Measurements from ENCODE around the gene CAGE1.
A peak's percentile ranks its signal among the peaks of the same experiment; 100 is the strongest.

DNA sequence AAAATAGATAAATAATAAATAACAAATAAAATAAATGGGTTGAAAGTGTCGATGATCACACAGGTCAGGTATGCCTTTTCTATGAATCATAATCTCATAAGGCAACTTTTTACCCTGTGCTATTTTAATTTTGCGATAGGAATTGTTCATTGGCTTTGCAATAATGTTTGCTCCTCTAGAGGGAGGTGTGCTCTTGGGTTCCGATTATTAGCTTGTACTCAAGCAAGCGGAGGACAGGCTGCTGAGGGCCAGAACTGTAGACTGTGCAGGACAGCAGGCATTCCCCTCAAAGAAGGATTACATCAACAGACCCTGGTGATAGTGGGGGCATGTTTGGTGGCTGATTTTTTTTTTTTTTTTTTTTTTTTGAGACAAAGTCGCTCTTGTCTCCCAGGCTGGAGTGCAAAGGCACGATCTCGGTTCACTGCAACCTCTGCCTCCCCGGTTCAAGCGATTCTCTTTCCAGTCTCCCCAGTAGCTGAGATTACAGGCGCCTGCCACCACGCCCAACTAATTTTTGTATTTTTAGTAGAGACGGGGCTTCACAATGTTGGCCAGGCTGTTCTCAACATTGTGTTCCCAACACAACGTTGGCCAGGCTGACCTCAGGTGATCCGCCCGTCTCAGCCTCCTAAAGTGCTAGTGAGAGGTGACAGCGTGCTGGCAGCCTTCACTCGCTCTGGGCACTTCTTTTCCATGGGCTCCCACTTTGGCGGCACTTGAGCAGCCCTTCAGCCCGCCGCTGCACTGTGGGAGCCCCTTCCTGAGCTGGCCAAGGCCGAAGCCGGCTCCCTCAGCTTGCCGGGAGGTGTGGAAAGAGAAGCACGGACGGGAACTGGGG, 35.6 kb upstream of the CAGE1 start:
- TF ChIP-seq, protein P1, sequence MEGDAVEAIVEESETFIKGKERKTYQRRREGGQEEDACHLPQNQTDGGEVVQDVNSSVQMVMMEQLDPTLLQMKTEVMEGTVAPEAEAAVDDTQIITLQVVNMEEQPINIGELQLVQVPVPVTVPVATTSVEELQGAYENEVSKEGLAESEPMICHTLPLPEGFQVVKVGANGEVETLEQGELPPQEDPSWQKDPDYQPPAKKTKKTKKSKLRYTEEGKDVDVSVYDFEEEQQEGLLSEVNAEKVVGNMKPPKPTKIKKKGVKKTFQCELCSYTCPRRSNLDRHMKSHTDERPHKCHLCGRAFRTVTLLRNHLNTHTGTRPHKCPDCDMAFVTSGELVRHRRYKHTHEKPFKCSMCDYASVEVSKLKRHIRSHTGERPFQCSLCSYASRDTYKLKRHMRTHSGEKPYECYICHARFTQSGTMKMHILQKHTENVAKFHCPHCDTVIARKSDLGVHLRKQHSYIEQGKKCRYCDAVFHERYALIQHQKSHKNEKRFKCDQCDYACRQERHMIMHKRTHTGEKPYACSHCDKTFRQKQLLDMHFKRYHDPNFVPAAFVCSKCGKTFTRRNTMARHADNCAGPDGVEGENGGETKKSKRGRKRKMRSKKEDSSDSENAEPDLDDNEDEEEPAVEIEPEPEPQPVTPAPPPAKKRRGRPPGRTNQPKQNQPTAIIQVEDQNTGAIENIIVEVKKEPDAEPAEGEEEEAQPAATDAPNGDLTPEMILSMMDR (IDR thresholded peaks at IDR 0.05), result peak in 1 of 4 experiments; percentile 24
- no peak for TF ChIP-seq POLR2A (IDR thresholded peaks at IDR 0.05)
